WTC11 (cell line): ENCODE data around the gene ARHGAP25.

Experiments used
- CTCF ChIP-seq: fragments of 200-600 bp; IDR thresholded peaks from 2 replicates; pipeline ENCODE4 v1.8.0; 2022; ENCODE audit warnings: antibody characterized with exemption
- ETV6 ChIP-seq: sonication (generic); formaldehyde crosslinking; IDR thresholded peaks from 2 replicates; pipeline ENCODE4 v1.8.1; 2022; ENCODE audit warnings: mild to moderate bottlenecking, missing genetic modification reagents
- GRHL2 ChIP-seq: fragments of 250-450 bp; sonication (Bioruptor Pico); IDR thresholded peaks from 2 replicates; pipeline ENCODE4 v1.8.0; 2022; ENCODE audit warnings: mild to moderate bottlenecking, moderate library complexity; ENCODE audit not compliant: insufficient replicate concordance, severe bottlenecking
- KAT7 ChIP-seq: sonication (generic); formaldehyde crosslinking; IDR thresholded peaks from 2 replicates; pipeline ENCODE4 v1.8.1; 2023; ENCODE audit warnings: missing genetic modification reagents, mild to moderate bottlenecking, borderline replicate concordance
- RELA ChIP-seq: sonication (generic); formaldehyde crosslinking; IDR thresholded peaks from 2 replicates; pipeline ENCODE4 v1.8.1; 2022; ENCODE audit warnings: missing genetic modification reagents, mild to moderate bottlenecking, borderline replicate concordance
- TF ChIP-seq, protein P1 (sequence below): sonication (generic); formaldehyde crosslinking; IDR thresholded peaks from 2 replicates; pipeline ENCODE4 v1.8.1; 2022; ENCODE audit warnings: low read depth, mild to moderate bottlenecking, moderate library complexity, missing genetic modification reagents, borderline replicate concordance
- TF ChIP-seq, protein P2 (sequence below): sonication (generic); formaldehyde crosslinking; IDR thresholded peaks from 2 replicates; pipeline ENCODE4 v1.8.1; 2022; ENCODE audit warnings: mild to moderate bottlenecking, moderate library complexity, missing genetic modification reagents

DNA sequence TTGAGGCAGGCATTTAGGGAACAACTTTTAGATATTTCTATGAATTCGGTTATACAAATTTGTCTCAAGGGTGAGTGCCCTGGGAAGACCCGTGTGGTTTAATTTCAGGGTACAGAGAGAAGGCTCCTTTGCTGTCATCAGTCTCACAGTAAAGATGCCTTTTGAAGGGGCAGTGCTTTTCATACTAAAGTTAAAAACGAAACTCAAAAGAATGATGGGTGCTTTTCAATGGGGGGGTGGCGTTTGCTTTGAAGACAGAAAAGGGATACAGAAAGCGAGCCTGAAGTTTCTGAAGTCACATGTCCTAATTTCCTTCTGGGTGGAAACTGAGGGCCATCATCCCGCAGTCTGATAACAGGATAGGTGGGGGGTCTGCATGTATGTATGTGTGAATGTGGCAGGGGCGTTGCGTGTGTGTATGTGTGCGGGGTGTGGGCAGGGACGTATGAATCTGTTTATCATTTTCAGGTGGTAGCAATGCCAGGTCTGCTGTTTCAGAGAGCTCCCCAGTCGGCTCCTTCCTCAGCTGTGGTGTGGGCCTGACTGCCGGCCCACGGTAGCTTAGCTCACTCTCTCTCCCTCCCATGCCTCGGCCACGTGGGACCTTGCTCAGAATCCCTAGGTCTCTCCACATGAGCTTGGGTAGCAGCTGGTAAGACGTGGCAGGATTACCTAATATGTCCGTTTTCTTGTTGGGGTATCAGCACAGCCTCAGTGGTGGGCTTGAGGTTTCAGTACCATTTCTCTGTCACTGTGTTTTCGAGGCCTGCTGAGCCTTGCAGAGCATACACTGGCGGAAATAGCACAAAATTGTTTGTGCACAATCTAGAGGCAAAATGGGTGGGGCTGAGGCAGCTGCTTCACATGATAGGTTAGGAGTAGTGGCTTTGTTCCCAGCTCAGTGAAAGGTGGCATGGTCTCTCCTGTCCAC, 32.7 kb downstream of the ARHGAP25 start:
- TF ChIP-seq GRHL2 (CRISPR knock-in tag): no peak
- TF ChIP-seq, protein P1, sequence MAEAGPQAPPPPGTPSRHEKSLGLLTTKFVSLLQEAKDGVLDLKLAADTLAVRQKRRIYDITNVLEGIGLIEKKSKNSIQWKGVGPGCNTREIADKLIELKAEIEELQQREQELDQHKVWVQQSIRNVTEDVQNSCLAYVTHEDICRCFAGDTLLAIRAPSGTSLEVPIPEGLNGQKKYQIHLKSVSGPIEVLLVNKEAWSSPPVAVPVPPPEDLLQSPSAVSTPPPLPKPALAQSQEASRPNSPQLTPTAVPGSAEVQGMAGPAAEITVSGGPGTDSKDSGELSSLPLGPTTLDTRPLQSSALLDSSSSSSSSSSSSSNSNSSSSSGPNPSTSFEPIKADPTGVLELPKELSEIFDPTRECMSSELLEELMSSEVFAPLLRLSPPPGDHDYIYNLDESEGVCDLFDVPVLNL (CRISPR knock-in tag): no peak
- TF ChIP-seq KAT7 (CRISPR knock-in tag): no peak
- TF ChIP-seq CTCF: no peak
- TF ChIP-seq, protein P2, sequence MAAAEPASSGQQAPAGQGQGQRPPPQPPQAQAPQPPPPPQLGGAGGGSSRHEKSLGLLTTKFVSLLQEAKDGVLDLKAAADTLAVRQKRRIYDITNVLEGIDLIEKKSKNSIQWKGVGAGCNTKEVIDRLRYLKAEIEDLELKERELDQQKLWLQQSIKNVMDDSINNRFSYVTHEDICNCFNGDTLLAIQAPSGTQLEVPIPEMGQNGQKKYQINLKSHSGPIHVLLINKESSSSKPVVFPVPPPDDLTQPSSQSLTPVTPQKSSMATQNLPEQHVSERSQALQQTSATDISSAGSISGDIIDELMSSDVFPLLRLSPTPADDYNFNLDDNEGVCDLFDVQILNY: no peak
- TF ChIP-seq ETV6: no peak
- no peak for TF ChIP-seq RELA (CRISPR knock-in tag)
